HG02973 (cell line): ENCODE data around the gene LRRC4C.
"Not testable (repeated sequence)": the region's sequence is repeated elsewhere in the genome, so short reads cannot be mapped to it uniquely, and the experiment has no call there.

Experiments
- ATAC-seq: cut with Tn5 transposase; IDR thresholded peaks from one replicate; pipeline ENCODE4 v1.9.1; 2021; ENCODE audit warnings: moderate library complexity; ENCODE audit not compliant: unreplicated experiment

The LRRC4C gene

DNA sequence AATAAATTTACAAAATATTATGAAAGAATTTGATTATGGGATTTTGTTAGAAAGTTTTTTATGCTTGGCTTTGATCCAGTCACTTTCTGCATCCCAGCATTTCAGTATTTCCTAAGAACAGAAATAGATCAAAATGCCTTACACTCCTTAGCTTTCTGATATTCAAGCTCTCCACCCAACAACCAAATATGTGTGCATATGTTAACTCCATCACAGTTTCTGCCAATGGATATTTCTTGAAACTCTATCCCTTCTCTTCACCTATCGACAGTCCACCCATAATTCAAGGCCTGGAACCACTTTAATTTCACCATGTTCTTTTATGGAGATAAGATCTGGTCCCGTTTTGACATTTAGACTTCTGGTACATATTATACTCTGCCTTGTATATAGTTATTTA is 565.0 kb downstream of the LRRC4C start:
- ATAC-seq: no peak

DNA sequence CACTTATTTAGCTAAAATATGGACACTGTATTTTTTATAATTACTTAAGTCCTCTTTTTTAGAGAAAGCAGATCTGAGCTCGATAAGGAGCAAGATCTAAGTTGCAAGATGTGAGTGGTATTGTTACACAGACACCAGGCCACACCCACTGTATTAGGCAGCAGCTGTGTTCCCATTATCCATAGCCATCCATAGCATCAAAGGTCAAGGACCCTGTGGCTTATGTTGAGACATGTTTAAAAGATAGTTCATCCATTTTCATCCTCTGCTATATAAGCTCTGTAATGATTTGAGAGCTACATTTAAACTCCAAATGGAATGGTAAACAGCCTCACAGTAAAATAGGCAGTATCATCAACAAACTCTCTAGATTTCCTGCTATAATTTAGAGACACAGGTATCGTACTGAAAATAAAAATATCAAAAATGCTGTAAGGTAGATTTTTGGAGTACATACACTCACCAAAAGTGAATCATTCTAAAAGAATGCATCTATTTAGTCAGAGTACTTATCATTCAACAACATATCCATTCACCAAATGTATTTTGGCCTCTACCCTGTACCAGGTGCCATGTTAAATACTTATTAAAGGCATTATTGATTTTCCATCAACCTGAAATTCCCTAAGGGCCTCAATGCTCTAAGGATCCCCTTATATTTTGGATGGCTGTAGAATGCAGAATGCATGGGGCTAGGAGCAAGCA is 574.0 kb downstream of the LRRC4C start:
- ATAC-seq: no peak

DNA sequence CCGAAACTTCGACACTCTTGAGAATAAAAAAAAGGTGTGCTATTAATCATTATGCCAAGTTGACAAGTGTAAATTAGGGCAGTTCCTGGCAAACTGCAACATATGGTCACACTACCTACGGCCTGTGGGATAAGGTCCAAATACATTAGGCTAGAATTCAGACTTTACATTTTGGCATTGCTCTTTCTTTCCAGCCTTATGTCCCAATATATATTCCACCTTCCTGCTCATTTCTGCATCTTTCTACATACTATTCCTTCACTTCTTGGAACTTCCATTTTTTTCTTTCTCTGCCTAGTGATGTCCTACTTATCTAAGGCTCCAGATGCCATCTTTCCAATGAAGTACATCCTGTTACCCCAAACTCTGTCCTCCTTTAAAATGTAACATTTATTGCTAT is 577.2 kb downstream of the LRRC4C start:
- ATAC-seq: no peak

DNA sequence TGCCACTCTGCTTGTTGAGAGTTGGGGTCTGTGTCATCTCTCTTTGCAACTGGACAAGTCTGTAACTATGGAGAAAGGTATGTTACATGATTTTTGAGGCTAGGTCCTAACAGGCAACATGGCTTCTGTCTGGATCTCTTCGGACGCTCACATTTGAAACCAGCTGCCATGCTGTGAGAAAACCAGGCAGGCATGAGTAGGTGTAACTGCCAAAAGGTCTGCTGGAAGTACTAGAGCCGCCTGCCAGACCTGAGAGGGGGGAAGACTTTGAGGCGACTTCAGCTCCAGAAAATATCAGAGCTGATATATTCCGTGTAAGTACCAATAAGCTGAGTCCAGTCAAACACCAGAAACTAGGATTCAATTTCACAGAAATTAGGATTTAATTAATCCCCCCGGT is 579.5 kb downstream of the LRRC4C start:
- no peak for ATAC-seq

DNA sequence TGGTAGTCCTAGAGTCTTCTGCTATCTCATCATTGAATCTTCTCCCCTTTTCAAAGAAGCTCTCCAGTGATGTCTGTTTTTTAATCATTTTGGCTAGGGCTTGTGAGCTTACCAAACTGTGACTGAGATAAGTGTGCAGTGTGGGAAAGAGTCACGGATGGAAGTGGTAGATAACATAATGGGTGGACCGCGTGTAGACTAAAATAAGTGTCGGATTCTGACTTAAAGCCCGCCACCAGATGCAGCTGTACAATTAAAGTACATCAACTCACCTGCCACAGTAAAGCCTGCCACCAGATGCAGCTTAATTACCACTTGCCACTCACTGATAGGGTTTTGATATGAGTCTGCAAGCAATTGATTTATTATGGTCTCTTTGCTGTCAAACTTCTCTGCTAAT is 581.5 kb downstream of the LRRC4C start:
- ATAC-seq: no peak

DNA sequence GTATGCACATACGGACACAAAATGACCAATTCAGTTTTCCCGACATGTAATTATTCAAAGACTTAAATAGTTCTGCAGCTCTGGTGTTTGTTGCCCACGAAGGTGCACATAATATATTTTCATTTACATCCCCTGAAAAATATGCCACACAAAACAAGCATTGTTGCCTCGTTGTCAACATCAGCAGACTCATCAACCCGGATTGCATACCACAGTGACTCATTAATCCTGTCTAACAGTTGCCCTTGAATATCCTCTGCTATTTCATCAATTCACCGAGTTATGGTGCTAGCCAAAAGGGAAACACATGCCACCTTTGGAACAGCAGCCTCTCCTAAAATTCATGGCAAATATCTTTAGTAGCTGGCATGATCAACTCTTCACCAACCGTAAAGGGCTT is 582.2 kb downstream of the LRRC4C start:
- no peak for ATAC-seq

DNA sequence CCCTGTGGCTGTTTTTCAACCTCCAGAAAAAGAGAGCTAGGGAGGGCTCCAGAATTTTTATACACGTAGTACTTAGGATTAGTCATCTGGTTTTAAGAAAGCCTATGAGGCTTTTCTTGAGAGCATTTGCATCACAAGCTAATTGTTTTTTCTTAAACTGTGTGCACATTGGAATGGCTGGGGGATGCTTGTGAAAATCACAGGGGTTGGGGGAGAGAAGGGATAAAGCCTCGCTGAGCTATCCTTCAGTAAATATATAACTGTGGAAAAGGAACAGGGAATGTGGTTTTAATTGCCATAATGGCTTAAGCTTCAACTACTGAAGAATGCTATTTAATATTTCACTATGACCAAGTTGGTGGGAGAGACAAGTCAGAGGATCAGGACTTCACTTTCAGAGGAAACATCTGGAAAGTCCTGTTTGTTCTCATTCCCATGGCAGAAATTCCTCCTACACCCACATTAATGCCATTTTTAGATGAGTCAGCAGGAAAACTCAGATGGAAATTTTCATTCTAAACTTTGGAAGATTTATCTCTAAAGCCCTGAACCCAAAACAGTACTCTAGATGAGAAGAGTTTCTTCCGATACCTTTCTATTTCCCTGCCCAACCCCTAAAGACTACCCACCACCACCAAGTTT is 591.3 kb downstream of the LRRC4C start:
- no peak for ATAC-seq

DNA sequence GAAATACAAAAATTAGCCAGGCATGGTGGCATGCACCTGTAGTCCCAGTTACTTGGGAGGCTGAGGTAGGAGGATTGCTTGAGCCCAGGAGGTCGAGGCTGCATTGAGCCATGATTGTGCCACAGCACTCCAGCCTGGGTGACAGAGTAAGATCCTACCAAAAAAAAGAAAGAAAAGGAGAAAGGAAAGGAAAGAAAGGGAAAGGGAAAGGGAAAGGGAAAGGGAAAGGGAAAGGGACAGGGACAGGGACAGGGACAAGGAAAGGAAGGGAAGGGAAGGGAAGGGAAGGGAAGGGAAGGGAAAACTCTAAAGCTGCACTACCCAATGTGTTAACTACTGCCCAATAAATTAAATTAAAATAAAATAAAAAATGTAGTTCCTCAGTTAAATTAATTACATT is 601.7 kb downstream of the LRRC4C start:
- not testable (repeated sequence) for ATAC-seq

DNA sequence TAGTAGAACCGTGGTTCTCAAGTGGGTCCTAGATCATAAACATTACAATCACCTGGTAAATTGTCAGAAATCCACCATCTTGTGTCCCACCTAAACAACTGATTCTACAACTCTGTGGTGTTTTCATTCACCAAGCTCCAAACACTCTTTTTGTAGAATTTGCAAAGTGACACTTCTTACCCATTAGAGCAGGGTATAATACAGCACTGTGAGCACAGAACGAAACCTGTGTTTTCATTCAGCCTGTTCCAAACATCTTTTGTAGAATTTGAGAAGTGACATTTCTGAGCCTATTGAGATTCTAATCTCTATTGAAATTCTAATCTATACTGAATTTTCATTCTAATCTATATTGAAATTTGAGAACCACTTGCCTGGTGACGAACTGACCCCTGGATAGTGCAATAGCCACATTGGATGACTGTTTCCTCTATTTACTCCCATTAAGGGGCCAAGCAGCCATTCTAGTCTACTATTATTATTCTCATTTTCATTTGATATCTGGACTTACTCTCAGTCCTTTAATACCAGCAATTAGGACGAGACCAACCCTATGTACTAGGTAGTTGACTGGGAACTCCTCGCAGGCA is 616.6 kb downstream of the LRRC4C start:
- no peak for ATAC-seq

DNA sequence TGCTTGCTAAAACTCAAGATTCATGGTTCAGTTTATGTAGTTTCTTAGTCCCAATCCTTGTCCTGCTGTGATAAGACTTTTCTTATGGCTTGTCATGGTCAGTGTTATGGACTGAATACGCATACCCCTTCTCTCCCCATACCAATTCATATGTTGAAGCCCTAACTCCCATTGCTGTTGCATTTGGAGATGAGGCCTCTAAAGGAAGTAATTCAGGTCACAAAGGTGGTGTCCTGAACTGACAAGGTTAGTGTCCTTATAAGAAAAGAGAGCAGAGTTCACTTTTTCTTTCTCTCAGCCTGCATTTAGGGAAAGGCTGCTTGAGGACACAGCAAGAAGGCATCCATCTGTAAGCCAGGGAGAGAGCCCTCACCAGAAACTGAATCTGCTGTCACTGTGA is 618.2 kb downstream of the LRRC4C start:
- ATAC-seq: no peak

DNA sequence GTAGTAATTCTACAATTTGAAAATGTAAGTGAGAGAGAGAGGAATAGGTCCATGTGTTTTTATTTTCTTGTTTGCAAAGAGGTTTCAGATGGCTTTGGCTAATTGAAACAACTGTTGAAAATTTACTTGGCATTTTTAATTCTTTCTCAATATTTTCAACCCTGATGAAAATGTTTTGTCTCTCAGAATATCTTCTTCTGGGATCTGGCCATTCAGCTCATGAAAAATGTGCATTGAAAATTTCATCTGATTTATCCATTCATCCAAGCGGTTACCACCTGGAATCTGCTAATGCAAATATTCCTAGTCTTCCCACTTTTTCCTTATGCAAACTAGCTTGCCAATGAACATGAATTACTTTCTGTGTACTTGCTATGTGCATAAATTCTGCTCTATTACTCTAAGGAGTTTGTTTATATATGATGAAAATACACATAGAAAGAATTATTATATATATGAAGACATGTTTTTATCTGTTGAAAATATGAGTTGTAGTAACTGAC is 621.2 kb downstream of the LRRC4C start:
- ATAC-seq: no peak

DNA sequence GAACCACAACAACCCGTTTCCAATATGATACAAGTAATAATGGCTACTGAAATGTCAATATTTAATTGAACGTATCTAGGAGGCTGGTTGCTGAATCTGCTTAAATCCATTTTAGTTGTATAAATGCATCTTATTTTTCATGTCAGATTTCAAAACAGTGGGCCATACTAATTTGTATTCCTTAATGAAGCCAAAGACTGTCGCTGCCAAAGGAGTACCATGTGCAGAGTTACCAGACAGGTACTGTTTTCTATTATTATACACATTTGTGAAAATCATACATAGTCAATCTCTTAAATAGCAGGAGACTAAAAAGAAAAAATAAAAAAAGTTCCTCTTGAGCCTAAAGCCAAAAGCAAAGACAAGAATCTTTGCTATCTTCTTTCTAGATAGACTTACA is 632.3 kb downstream of the LRRC4C start:
- ATAC-seq: no peak

DNA sequence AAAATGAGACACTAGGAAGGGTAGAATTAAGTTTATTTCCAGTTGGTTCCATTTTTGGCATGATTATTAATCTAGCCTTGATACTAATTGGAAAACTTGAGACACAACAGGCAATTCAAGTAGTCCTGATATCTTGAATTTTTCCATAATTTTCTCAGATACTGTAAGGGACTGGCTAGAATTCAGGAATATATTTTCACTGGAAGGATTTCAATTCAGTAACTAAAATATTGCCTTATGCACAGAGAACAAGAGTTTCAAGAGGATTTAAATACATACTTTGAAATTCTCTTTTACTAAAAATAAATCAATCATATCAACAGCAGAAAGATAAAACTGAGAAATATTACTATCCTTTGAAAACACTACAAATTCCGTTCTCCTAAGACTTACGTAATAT is 632.9 kb downstream of the LRRC4C start:
- no peak for ATAC-seq

DNA sequence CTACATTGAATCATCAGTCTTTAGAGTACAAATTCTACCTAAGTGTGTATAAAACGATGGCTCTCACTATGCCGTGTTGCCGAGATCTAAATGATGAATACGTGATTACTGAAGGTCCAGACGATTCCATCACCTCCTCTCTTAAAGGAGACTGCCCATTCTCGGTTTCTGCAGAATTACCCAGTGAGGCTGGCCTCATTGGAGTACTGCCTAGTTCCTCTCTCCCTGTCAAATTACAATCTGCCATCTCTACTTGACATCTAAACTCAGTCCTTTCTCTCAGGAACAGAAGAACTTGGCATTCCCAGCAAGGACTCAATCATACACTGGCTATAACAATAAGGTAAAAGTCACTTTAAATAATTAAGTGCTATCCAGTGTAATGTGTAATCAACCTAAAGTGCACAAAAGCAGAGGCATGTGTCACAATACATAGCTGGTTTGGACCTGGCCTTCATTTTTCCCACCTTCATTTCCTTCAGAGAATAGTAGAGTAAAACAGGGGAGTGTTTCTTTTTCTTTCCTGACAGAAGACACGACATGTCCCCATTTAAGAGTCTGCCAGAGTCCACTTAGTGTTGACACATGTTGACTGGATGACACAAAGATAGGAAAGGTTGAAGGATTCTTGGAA is 634.1 kb downstream of the LRRC4C start:
- no peak for ATAC-seq

DNA sequence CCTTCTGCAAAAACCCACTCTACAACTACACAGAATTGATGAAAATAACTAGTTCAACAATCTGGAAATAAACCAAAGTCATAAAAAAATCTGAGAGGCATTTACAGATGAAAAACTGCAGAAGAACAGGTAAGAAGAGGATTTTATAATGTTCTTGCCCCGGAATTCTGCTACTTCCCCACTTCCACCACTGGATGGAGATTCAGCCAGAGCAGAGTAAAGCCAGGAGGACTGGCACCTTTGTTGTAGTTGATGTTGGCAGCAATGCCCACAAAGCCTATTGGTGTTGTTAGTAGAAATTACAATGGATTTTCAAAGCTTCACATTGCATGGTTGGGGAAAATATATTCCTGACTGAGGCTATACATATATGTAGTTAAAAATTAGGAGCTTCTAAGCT is 640.2 kb downstream of the LRRC4C start:
- no peak for ATAC-seq

DNA sequence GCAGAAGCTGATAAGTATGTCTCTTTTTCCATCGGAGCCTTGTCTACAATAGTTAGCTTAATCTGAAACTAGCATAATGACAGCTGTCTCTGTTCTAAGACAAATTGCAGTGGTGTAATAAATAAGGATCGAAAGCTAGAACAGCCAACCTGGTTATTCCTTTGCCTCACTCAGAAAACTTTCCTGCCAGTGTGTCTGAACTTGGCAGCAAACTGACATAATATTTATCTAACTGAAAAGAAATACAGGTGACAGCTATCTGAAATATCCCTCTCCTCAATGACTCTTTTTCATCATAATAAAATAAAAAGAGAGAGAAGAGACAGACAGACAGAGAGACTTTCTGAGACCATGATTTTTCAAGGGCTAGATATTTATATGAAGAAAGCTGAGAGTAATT is 642.5 kb downstream of the LRRC4C start:
- no peak for ATAC-seq

DNA sequence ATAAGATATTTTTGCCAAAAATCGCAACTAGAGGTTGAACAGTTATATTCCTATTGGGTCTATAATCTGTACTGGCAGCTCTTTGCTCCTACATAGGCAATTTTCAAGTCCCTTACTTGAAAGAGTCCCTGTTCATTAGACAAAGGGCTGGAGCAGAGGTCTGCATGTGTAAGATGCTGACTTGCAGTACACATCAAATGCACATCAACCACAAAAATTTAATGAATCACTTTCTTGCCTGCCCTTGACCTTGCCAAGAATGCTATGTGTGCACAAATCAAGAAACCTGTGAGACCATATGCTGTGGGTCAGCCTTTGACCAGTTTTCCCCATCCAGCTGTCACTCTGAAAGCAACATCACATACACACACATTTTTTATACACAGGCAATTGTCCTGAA is 661.5 kb downstream of the LRRC4C start:
- no peak for ATAC-seq

DNA sequence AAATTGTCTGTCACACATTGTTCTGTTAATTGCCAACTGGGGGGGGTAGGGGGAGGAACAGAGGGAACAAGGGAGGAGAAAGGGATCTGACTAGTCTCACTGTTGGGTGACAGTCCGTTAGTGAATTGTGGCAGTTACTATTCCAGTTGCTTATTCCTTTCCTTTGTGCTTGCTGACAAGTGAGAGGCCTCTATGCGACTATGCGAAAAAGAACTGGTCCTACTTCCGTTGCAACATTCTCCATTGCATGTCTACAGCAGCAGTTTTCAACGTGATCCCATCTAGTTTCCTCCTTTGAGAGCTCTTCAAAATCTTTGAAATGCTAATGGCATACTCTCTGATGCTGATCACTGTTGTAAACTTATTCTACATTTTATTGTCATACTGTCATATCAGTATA is 672.2 kb downstream of the LRRC4C start:
- ATAC-seq: no peak

DNA sequence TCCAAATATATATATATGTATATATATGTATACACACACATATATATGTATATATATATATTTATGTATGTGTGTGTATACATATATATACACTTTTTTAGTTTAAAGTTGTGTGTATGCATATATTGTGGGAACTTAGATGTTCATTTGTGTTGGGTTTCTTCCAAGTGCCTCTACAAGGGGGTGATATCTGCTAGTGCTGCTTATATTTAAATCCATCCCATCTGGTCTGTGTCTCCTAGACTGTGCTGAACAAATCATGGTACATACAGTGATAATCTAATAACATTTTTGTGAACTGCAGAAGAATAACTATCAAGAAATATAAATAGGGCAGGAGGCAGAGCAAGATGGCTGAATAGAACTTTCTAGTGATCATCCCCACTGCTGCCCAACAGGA is 696.4 kb downstream of the LRRC4C start:
- no peak for ATAC-seq

DNA sequence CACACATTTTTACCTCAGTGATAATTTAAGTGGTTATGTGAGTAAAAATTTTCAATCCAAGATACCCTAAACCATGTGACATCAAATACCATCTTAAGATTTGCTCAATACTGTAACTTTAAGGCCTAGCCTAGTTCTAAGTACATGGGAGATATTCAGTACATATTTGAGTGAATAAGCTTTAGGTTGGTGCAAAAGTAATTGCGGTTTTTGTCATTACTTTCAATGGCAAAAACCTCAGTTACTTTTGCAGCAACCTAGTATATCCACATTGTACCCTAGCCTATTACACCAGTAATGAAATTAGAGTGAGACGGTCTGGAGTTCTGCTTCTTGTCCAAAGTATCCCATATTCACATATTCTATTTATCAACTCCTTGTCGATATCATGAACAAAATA is 700.1 kb downstream of the LRRC4C start:
- no peak for ATAC-seq

DNA sequence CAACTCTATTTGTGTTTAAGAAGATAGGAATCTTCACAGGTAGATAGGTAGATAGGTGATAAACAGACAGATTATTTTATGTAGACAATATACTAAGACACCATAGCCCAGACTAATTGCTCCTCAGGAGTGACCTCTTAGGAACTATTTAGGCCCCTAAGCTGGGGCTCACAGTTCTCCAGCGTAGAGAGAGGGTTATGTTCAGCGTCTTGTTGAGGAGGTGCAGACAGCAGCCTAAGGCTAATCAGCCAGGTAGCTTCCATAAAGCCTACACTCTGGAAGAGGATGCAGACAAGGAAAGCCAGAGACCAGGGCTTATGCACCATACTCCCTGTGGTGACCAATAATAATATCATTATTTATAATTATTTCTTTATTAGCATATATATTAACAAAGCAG is 705.2 kb downstream of the LRRC4C start:
- no peak for ATAC-seq

DNA sequence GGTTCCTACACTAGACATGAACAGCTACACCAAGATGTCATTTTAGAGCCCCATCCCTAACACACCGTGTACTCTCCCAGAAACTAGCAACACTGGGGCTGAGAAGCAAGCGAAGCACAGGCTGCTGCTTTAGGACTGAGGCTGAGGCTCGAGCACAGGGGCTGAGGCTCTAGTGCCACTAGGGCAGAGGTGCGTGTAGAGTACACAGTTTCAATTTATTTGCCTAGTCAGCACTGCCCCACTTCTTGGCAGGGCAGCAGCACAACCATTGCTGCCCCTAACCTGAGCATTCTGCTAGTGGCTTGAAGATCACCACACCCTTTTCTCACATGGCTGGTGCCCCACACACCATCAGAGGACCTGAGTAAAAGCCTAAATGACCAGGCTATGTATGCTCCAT is 713.2 kb downstream of the LRRC4C start:
- no peak for ATAC-seq
